RWPE2 (cell line): ENCODE measurements around the gene CLEC16A.

ENCODE experiments used
- ATAC-seq: fragments of 200-7000 bp; cut with Tn5 transposase; 3 replicates; pipeline ENCODE4 v1.9.1; 2021; ENCODE audit warnings: low read depth
- DNase-seq: peaks from one replicate; pipeline ENCODE4 v3.0.0-alpha.2; 2020; ENCODE audit warnings: low spot score
- H3K27ac ChIP-seq: fragments of 450-650 bp; 2 replicates; pipeline ENCODE4 v1.5.1; 2017; ENCODE audit warnings: mild to moderate bottlenecking; ENCODE audit not compliant: poor library complexity, severe bottlenecking
- H3K27me3 ChIP-seq: fragments of 250-450 bp; sonication (Bioruptor Pico); 2 replicates; pipeline ENCODE4 v1.5.1; 2021; ENCODE audit warnings: mild to moderate bottlenecking, moderate library complexity; ENCODE audit not compliant: insufficient read depth, poor library complexity, severe bottlenecking
- H3K36me3 ChIP-seq: fragments of 250-450 bp; sonication (Bioruptor Pico); 2 replicates; pipeline ENCODE4 v1.5.1; 2020; ENCODE audit warnings: low read depth, mild to moderate bottlenecking, moderate library complexity
- H3K4me1 ChIP-seq: fragments of 250-450 bp; sonication (Bioruptor Pico); 2 replicates; pipeline ENCODE4 v1.5.1; 2021; ENCODE audit warnings: mild to moderate bottlenecking, moderate library complexity; ENCODE audit not compliant: insufficient read depth, poor library complexity, severe bottlenecking
- H3K4me3 ChIP-seq: fragments of 250-450 bp; sonication (Bioruptor Pico); 2 replicates; pipeline ENCODE4 v1.5.1; 2021; ENCODE audit warnings: mild to moderate bottlenecking, moderate library complexity; ENCODE audit not compliant: severe bottlenecking
- H3K9me3 ChIP-seq: fragments of 250-450 bp; sonication (Bioruptor Pico); 2 replicates; pipeline ENCODE4 v1.5.1; 2021; ENCODE audit warnings: mild to moderate bottlenecking, moderate library complexity; ENCODE audit not compliant: severe bottlenecking
- TF ChIP-seq, protein P1 (sequence below): fragments of 450-650 bp; IDR thresholded peaks from one replicate; pipeline ENCODE4 v1.5.1; 2017; ENCODE audit warnings: mild to moderate bottlenecking, moderate library complexity; ENCODE audit not compliant: poor library complexity, severe bottlenecking

The CLEC16A gene

DNA sequence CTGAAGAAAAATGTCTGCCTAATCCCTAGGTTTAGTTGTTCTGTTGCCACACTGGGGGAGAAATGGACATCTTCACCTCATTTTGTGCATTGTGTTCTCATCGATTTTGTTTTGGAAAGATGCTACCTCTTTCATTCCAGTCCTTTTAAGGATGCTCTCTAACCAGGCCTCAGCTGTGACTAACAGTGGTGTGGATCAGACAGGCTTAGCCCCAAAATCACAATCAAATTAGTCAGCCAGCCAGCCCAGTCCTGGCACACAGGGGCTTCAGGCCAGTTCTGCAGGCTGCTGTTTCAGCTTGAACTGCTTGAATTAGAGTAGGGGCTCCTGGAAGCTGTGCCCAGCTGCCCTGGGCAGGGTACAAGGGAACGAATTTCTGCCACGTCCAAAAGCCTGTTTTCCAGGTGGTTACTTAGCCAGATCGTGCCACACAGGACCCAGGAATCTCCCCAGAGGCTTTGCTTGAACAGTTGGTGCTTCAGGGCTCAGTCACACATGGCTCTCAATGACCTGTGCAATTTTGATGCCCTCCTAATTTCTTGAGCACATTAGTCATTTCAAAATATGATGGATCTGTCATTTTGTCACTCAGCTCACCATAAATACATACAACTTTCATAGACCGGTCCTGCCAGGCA lies 60.7 kb downstream of the CLEC16A start:
- Histone ChIP-seq H3K27ac (peak overlapping the region; percentile 57), H3K27me3 (no peaks in the 10 kb centered on the region), H3K4me3 (no peak overlapping the region), H3K36me3 (no peaks in the 10 kb centered on the region; the same call in 1 of the 2 replicates), H3K9me3 (no peaks in the 10 kb centered on the region), H3K4me1 (peaks cover 17% of the 10 kb centered on the region)
- ATAC-seq = peak; percentile 72
- TF ChIP-seq, protein P1, sequence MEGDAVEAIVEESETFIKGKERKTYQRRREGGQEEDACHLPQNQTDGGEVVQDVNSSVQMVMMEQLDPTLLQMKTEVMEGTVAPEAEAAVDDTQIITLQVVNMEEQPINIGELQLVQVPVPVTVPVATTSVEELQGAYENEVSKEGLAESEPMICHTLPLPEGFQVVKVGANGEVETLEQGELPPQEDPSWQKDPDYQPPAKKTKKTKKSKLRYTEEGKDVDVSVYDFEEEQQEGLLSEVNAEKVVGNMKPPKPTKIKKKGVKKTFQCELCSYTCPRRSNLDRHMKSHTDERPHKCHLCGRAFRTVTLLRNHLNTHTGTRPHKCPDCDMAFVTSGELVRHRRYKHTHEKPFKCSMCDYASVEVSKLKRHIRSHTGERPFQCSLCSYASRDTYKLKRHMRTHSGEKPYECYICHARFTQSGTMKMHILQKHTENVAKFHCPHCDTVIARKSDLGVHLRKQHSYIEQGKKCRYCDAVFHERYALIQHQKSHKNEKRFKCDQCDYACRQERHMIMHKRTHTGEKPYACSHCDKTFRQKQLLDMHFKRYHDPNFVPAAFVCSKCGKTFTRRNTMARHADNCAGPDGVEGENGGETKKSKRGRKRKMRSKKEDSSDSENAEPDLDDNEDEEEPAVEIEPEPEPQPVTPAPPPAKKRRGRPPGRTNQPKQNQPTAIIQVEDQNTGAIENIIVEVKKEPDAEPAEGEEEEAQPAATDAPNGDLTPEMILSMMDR = no peak
- no peak for DNase-seq

DNA sequence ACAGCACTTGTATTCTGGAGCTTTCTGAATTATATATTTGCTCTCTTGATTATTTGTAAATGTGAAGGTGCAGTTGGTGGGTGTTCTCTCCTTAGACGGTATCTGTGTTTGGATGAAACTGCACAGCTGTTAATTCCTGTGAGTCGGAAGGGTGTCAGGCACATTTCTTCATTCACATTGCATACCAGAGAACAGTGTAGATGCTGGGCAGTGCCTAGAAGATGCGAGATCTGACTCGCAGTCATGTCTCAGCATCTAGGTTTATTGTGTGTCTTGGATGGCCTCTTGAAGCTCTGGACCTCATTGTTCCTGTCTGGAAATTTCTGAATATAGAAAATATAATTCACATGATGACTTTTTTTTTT lies 61.2 kb downstream of the CLEC16A start:
- Histone ChIP-seq H3K27me3 (no peaks in the 10 kb centered on the region), H3K27ac (peak overlapping the region; percentile 57), H3K4me3 (no peak overlapping the region), H3K36me3 (no peaks in the 10 kb centered on the region; the same call in 1 of the 2 replicates), H3K4me1 (peaks cover 17% of the 10 kb centered on the region), H3K9me3 (no peaks in the 10 kb centered on the region)
- TF ChIP-seq, protein P1 = no peak
- ATAC-seq (peak; percentile 83), DNase-seq (no peak)

DNA sequence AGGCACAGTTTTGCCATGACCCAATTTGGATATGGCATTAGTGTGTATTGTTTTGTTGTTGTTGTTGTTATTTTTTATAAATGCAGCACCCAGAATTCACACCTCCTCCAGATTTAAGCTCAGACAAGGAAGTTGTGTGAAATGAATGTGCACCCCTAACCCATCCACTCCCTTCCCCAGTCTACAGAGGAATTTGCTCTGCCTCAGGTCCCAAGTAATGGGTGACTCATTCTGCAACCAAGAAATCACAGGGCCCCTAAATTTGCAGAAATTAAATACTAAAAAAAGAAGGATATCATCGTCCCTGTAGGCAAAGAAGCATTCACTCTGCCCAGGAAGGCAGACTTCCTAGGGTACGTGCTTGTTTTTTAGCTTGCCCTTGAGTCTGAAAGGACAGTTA lies 62.3 kb downstream of the CLEC16A start:
- Histone ChIP-seq H3K4me3 (no peak overlapping the region), H3K27ac (no peak overlapping the region), H3K4me1 (peaks cover 17% of the 10 kb centered on the region), H3K27me3 (no peaks in the 10 kb centered on the region), H3K36me3 (no peaks in the 10 kb centered on the region; the same call in 1 of the 2 replicates), H3K9me3 (no peaks in the 10 kb centered on the region)
- DNase-seq (no peak), ATAC-seq (no peak)
- TF ChIP-seq, protein P1 = no peak

DNA sequence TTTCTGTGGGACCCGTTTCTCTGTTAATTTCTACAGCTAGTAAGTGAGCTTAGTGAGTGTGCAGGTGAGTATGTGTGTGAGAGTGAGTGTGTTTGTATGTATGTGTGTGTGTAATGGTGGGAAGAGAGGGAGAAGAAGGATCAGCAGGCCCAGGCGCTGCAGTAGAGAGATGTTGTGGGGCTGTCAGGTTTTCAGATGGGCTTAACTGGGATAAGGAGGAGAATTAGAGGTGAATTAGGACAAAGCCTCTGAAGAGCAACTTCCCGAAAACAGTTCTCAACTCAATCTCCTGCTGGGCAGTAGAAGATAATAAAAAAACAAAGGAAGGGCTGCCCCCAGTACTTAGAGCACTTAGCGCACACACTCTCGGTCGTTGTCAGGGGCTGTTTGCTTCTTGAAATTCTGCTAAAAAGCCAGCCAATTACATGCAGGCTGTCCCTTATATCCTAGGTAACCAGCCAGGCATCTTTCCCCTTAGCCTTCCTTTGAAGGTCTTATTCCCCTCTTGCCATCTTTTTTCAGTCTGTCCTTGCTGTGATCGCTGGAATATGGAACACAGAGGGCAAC lies 63.4 kb downstream of the CLEC16A start:
- no peak for ATAC-seq
- no peaks in the 10 kb centered on the region for H3K27me3 ChIP-seq

More for the DNA sequence above, 63.4 kb downstream of the CLEC16A start:
- Histone ChIP-seq H3K27ac (no peak overlapping the region), H3K4me3 (no peak overlapping the region), H3K36me3 (no peaks in the 10 kb centered on the region; the same call in 1 of the 2 replicates), H3K4me1 (peaks cover 17% of the 10 kb centered on the region), H3K9me3 (no peaks in the 10 kb centered on the region)
- TF ChIP-seq, protein P1 = no peak
- DNase-seq = no peak
